Loucy (cell line): ENCODE results near the gene COL4A3.
"Not testable (repeated sequence)": the region's sequence is repeated elsewhere in the genome, so short reads cannot be mapped to it uniquely, and the experiment has no call there.

Experiments used
- H2AFZ ChIP-seq: fragments of 200-600 bp; sonication (generic); 2 replicates; pipeline ENCODE4 v1.6.0; 2016; ENCODE audit warnings: antibody characterized with exemption, mild to moderate bottlenecking, low read length, moderate library complexity
- H3F3A ChIP-seq: fragments of 200-600 bp; 2 replicates; pipeline ENCODE4 v1.6.0; 2016; ENCODE audit warnings: antibody characterized with exemption, low read depth, mild to moderate bottlenecking
- H3K27me3 ChIP-seq: fragments of 200-600 bp; sonication (generic); 2 replicates; pipeline ENCODE4 v1.6.1; 2014; ENCODE audit warnings: low read length, mild to moderate bottlenecking; ENCODE audit not compliant: insufficient read depth, poor library complexity, severe bottlenecking
- H3K36me3 ChIP-seq: fragments of 200-600 bp; sonication (generic); 2 replicates; pipeline ENCODE4 v1.6.1; 2016; ENCODE audit warnings: low read length; ENCODE audit not compliant: insufficient read depth
- H3K4me1 ChIP-seq: fragments of 200-600 bp; sonication (generic); 2 replicates; pipeline ENCODE4 v1.5.1; 2014; ENCODE audit warnings: low read length, mild to moderate bottlenecking; ENCODE audit not compliant: insufficient read depth, poor library complexity, severe bottlenecking
- H3K4me2 ChIP-seq: fragments of 200-600 bp; sonication (generic); 2 replicates; pipeline ENCODE4 v1.6.0; 2014; ENCODE audit warnings: antibody characterized with exemption, low read length, low read depth, mild to moderate bottlenecking; ENCODE audit not compliant: poor library complexity, severe bottlenecking
- H3K4me3 ChIP-seq: fragments of 200-600 bp; sonication (generic); 2 replicates; pipeline ENCODE4 v1.5.1; 2014; ENCODE audit warnings: low read length, mild to moderate bottlenecking, mixed read lengths; ENCODE audit not compliant: poor library complexity, severe bottlenecking
- H3K79me2 ChIP-seq: fragments of 200-600 bp; sonication (generic); 2 replicates; pipeline ENCODE4 v1.6.1; 2014; ENCODE audit warnings: low read length; ENCODE audit not compliant: insufficient read depth
- H3K9ac ChIP-seq: fragments of 200-600 bp; sonication (generic); 2 replicates; pipeline ENCODE4 v1.6.0; 2014; ENCODE audit warnings: mild to moderate bottlenecking, low read depth, low read length, moderate library complexity; ENCODE audit not compliant: poor library complexity, severe bottlenecking
- H3K9me2 ChIP-seq: fragments of 200-600 bp; sonication (generic); replicated peaks from 2 replicates; pipeline ENCODE4 v1.6.1; 2016; ENCODE audit warnings: low read depth, low read length, mixed read lengths
- H3K9me3 ChIP-seq: fragments of 200-600 bp; sonication (generic); 2 replicates; pipeline ENCODE4 v1.6.1; 2014; ENCODE audit warnings: mild to moderate bottlenecking, antibody characterized with exemption, low read length, low read depth; ENCODE audit not compliant: insufficient read depth
- H4K20me1 ChIP-seq: fragments of 200-600 bp; sonication (generic); 2 replicates; pipeline ENCODE4 v1.6.0; 2014; ENCODE audit warnings: antibody characterized with exemption, low read length, mild to moderate bottlenecking; ENCODE audit not compliant: insufficient read depth, poor library complexity, severe bottlenecking
- CTCF ChIP-seq: fragments of 200-600 bp; sonication (generic); conservative IDR thresholded peaks from 2 replicates; pipeline ENCODE4 v1.5.1; 2014; ENCODE audit warnings: mild to moderate bottlenecking, antibody characterized with exemption, low read length
- EZH2phosphoT487 ChIP-seq: fragments of 200-600 bp; IDR thresholded peaks from 2 replicates; pipeline ENCODE4 v1.6.1; 2018; ENCODE audit warnings: antibody characterized with exemption, mild to moderate bottlenecking, moderate library complexity, borderline replicate concordance

COL4A3 gene

GRCh38 chr2:227163485-227163997 is 883 bp upstream of the COL4A3 start:
- no peaks in the 10 kb centered on the region for H3F3A ChIP-seq
- no peak overlapping the region for H3K4me2 ChIP-seq
- no peak overlapping the region for H3K9ac ChIP-seq
- H2AFZ ChIP-seq = no peak overlapping the region
- no peaks in the 10 kb centered on the region for H3K4me1 ChIP-seq
- no peaks in the 10 kb centered on the region for H3K9me2 ChIP-seq
- H3K79me2 ChIP-seq = no peaks in the 10 kb centered on the region
- no peaks in the 10 kb centered on the region for H3K27me3 ChIP-seq
- TF ChIP-seq EZH2phosphoT487 = no peak
- TF ChIP-seq CTCF = no peak
- no peaks in the 10 kb centered on the region for H4K20me1 ChIP-seq
- no peak overlapping the region for H3K4me3 ChIP-seq
- no peaks in the 10 kb centered on the region for H3K9me3 ChIP-seq
- H3K36me3 ChIP-seq = no peaks in the 10 kb centered on the region

- Histone ChIP-seq H2AFZ (no peak overlapping the region), H3K36me3 (no peaks in the 10 kb centered on the region), H3K4me2 (no peak overlapping the region), H3K4me1 (no peaks in the 10 kb centered on the region), H3F3A (no peaks in the 10 kb centered on the region), H3K9me2 (no peaks in the 10 kb centered on the region), H3K27me3 (no peaks in the 10 kb centered on the region), H3K79me2 (no peaks in the 10 kb centered on the region), H3K4me3 (no peak overlapping the region), H3K9ac (no peak overlapping the region), H4K20me1 (no peaks in the 10 kb centered on the region), H3K9me3 (no peaks in the 10 kb centered on the region)
- TF ChIP-seq CTCF (no peak), EZH2phosphoT487 (no peak)
These were observed 403 bp downstream of the COL4A3 start for GRCh38 chr2:227164763-227165291.

GRCh38 chr2:227171779-227172178 is 7.4 kb downstream of the COL4A3 start:
- not testable (repeated sequence) for H3F3A ChIP-seq, H4K20me1 ChIP-seq, H3K36me3 ChIP-seq, H3K4me2 ChIP-seq, H3K4me1 ChIP-seq, H3K4me3 ChIP-seq, H3K9ac ChIP-seq, H2AFZ ChIP-seq, H3K79me2 ChIP-seq, H3K9me3 ChIP-seq, H3K9me2 ChIP-seq, H3K27me3 ChIP-seq
